Right lobe of liver (tissue), 6 donors: Measurements from ENCODE around the gene RPP25L. TPM values are rescaled to one million over a fixed set of nuclear protein-coding genes. Genes with fewer than 3 reads are reported as not detected.

Experiments
- ATAC-seq, 4 donors: fragments of 200-7000 bp; cut with Tn5 transposase; one replicate each; pipeline ENCODE4 v1.9.1; 2020; ENCODE audit warnings: mild to moderate bottlenecking in 4 of 4, moderate library complexity in 4 of 4
- DNase-seq, 3 donors: peaks; one replicate each; pipeline ENCODE4 v3.0.0-alpha.2; 2020
- H3K27ac ChIP-seq, 3 donors: fragments of 200-600 bp; one replicate each; pipeline ENCODE4 v1.8.0; 2022
- H3K27me3 ChIP-seq, 2 donors: fragments of 200-600 bp; one replicate each; pipeline ENCODE4 v1.8.0; 2022
- H3K36me3 ChIP-seq, 4 donors: fragments of 200-600 bp; sonication (generic) in 1 of 4; one replicate each; pipeline versions ENCODE4 v1.5.1 to v1.8.0; 2017 to 2022; ENCODE audit warnings: control low read depth in 1 of 4
- H3K4me1 ChIP-seq, 4 donors: fragments of 200-600 bp; sonication (generic) in 1 of 4; one replicate each; pipeline versions ENCODE4 v1.5.1 to v1.8.0; 2017 to 2022; ENCODE audit warnings: control low read depth in 1 of 4
- H3K4me3 ChIP-seq, 3 donors: fragments of 200-600 bp; one replicate each; pipeline ENCODE4 v1.8.0; 2022
- H3K9me3 ChIP-seq, 4 donors: fragments of 200-600 bp; sonication (generic) in 1 of 4; one replicate each; pipeline versions ENCODE4 v1.5.1 to v1.8.0; 2017 to 2022; ENCODE audit warnings: control low read depth in 1 of 4
- POLR2A ChIP-seq: fragments of 450-650 bp; IDR thresholded peaks from one replicate; pipeline ENCODE4 v1.6.1; 2017; ENCODE audit warnings: antibody characterized with exemption, mild to moderate bottlenecking
- WGBS: methylation state at CpG from one replicate; pipeline ENCODE4 v1.1.6; 2018; ENCODE audit warnings: low coverage, low lambda C conversion rate; ENCODE audit not compliant: insufficient coverage; ENCODE audit errors: missing lambda C conversion rate; 5-methylcytosine and 5-hydroxymethylcytosine counted together
- intact Hi-C, 2 donors: fragments of 100-400 bp; cut with DNase I; formaldehyde crosslinking; loops; one replicate each; pipeline versions ENCODE4 v1.11.2 to v1.14.1; 2022
- total RNA-seq, 6 experiments: library from RNA; depleted of rRNA in 2 of 6; stranded (reverse); fragments of >200 nt in 2 of 6; fragmentation: NEBNext Ultra II Directional in 3 of 6; extraction: Animal tissue kit (Norgen Biotek cat#: 25700) in 3 of 6; gene quantifications; one replicate each; pipeline versions ENCODE4 v1.1.0 to v1.2.4, GENCODE V29; 2016 to 2023
- TF ChIP-seq, protein P1 (sequence below), 4 donors: fragments of 200-600 bp in 3 of 4; fragments of 450-650 bp in 1 of 4; IDR thresholded peaks; one replicate each; pipeline versions ENCODE4 v1.5.1 to v1.8.0; 2016 to 2022; ENCODE audit warnings: antibody characterized with exemption in 4 of 4, mild to moderate bottlenecking in 2 of 4
- donor health status: DM: no; HTN: yes; CAD: no.
- donor health status: DM: no; HTN: no; CAD: no.
- donor health status: DM: no; HTN: no; CAD: no.
- donor health status: DM: no; HTN: yes; CAD: no.
- donor health status: DM: no; HTN: yes; CAD: no.

The RPP25L gene
- total RNA-seq, 6 experiments from 2014 or later: 15.2 to 29.1 (median 25.0) TPM

DNA sequence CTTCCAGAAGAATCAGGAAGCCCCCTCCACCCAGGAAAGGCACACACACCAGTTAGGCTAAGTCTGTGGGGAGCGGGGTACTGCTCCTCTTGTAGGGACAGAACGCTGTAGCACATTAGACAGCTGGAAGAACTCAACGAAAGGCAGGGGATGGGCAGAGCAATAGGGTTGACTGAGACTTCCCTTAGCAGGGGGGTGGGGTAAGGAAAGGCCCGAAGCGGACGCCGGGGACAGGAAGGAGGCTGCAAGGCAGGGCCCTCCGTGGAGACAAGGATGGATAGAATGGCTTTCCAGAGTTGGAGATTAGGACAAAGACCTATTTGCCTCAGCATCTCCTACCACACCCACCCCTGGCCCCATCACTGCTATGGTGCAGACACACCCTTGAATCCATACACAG lies 36.7 kb downstream of the RPP25L start:
- H3K4me1 ChIP-seq: peaks cover 0 to 3% (median 1%) of the 10 kb centered on the region in 4 donors
- no peak overlapping the region for H3K27ac ChIP-seq
- DNase-seq: no peak
- intact Hi-C loops: no loop called here
- H3K4me3 ChIP-seq: no peak overlapping the region
- TF ChIP-seq, protein P1, sequence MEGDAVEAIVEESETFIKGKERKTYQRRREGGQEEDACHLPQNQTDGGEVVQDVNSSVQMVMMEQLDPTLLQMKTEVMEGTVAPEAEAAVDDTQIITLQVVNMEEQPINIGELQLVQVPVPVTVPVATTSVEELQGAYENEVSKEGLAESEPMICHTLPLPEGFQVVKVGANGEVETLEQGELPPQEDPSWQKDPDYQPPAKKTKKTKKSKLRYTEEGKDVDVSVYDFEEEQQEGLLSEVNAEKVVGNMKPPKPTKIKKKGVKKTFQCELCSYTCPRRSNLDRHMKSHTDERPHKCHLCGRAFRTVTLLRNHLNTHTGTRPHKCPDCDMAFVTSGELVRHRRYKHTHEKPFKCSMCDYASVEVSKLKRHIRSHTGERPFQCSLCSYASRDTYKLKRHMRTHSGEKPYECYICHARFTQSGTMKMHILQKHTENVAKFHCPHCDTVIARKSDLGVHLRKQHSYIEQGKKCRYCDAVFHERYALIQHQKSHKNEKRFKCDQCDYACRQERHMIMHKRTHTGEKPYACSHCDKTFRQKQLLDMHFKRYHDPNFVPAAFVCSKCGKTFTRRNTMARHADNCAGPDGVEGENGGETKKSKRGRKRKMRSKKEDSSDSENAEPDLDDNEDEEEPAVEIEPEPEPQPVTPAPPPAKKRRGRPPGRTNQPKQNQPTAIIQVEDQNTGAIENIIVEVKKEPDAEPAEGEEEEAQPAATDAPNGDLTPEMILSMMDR (IDR thresholded peaks at IDR 0.05): no peak
- TF ChIP-seq POLR2A: no peak
- H3K27me3 ChIP-seq: no peaks in the 10 kb centered on the region
- H3K36me3 ChIP-seq: no peaks in the 10 kb centered on the region
- 52% methylated on average over 8 of the region's 8 CpGs for WGBS
- ATAC-seq: no peak
- H3K9me3 ChIP-seq: no peaks in the 10 kb centered on the region

- Histone ChIP-seq H3K36me3 (no peaks in the 10 kb centered on the region), H3K27me3 (no peaks in the 10 kb centered on the region), H3K27ac (no peak overlapping the region), H3K4me1 (peaks cover 0 to 3% (median 1%) of the 10 kb centered on the region in 4 donors), H3K9me3 (no peaks in the 10 kb centered on the region), H3K4me3 (no peak overlapping the region)
- DNase-seq (no peak), ATAC-seq (no peak)
- TF ChIP-seq, protein P1 (IDR thresholded peaks at IDR 0.05): no peak
- TF ChIP-seq POLR2A: no peak
- 100% methylated on average over 3 of the region's 12 CpGs for WGBS
- intact Hi-C loops: no loop called here
Observed at GRCh38 chr9:34574571-34574970, 37.3 kb downstream of the RPP25L start.

DNA sequence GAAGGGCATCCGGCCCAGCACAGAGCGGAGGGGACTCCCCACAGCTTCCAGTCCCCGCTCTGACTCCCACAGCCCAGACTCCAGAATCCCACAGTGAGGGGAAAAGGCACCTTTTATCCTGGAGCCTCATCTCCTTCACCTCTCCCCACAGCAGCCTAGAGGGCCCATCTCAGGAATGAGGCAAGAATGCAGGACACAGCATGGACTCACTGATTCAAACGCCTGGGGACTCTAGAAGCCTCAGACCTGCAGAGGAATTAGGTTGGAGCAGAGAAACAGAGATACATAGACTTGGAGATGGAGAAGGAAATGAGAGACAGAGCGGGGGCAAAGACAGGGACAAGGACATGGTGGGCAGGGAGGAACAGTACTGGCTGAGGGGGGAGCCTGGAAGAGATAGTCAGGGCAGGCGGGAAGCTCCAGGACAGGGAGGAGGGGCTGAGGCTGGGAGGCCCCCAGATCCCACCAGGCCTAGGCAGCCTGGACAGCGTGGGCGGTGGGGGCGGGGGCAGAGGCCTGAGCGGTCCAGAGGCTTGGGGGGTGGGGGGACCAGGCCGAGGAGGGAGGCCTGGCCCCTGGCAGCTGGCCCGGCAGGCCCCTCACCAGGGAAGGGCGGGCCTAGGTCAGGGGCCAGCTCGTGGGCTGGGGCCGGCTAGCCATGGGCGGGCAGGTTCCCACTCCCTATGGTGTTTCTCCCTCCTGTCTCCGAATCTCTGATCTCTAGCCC lies 38.1 kb downstream of the RPP25L start:
- TF ChIP-seq, protein P1 (IDR thresholded peaks at IDR 0.05): no peak
- TF ChIP-seq POLR2A: no peak
- peaks cover 0 to 3% (median 1%) of the 10 kb centered on the region in 4 donors for H3K4me1 ChIP-seq
- no peaks in the 10 kb centered on the region for H3K9me3 ChIP-seq
- no peak overlapping the region for H3K27ac ChIP-seq
- no peaks in the 10 kb centered on the region for H3K27me3 ChIP-seq
- ATAC-seq (no peak), DNase-seq (no peak)
- H3K36me3 ChIP-seq: no peaks in the 10 kb centered on the region
- intact Hi-C loops: no loop called here
- 85% methylated on average over 9 of the region's 17 CpGs for WGBS
- H3K4me3 ChIP-seq: no peak overlapping the region

DNA sequence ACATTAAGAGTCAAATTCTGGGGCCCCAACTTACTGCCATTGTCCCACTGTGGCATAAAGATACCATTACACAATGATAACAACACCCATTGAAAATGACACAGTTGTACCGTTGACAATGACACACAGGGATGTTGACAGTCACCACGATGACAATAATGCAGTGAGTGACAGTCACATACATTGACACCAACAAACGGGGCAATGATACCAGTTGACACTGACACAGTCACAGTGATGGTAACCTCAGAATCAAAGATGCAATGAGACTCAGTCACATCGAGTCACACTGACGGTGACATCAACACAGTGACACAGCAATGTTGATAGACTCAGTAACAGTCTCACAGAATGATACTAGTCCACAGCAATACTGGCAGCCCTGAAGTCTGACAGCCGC lies 39.3 kb downstream of the RPP25L start:
- no peak for TF ChIP-seq POLR2A
- TF ChIP-seq, protein P1 (IDR thresholded peaks at IDR 0.05): no peak
- Histone ChIP-seq H3K27ac (no peak overlapping the region), H3K4me1 (peaks cover 0 to 3% (median 1%) of the 10 kb centered on the region in 4 donors), H3K27me3 (no peaks in the 10 kb centered on the region), H3K36me3 (no peaks in the 10 kb centered on the region), H3K9me3 (no peaks in the 10 kb centered on the region), H3K4me3 (no peak overlapping the region)
- DNase-seq: no peak
- intact Hi-C loops: no loop called here
- WGBS: 67% methylated on average over 1 of the region's 6 CpGs
- no peak for ATAC-seq
